Pancreas (tissue), 10 donors: Measurements from ENCODE around the gene MASP2. TPM values are rescaled to one million over a fixed set of nuclear protein-coding genes. Genes with fewer than 3 reads are reported as not detected.

Experiments
- ATAC-seq, 4 donors: fragments of 200-7000 bp; cut with Tn5 transposase; one replicate each; pipeline versions ENCODE4 v1.8.0 to v1.9.1; 2020; ENCODE audit warnings: mild to moderate bottlenecking in 4 of 4, moderate library complexity in 4 of 4
- DNase-seq, 6 donors: peaks; one replicate each; pipeline ENCODE4 v3.0.0-alpha.2; 2020
- FAIRE-seq: peaks from 2 replicates; lab custom pipeline; 2012; peaks lifted over from hg19 to GRCh38; lab: Jason Lieb, UNC
- H3K27ac ChIP-seq, 4 donors: fragments of 200-600 bp; sonication (generic); 1 replicate in 3 of 4; 2 replicates in 1 of 4; pipeline versions ENCODE4 v1.5.0 to v1.8.0; 2020
- H3K27me3 ChIP-seq, 4 donors: fragments of 200-600 bp; one replicate each; pipeline ENCODE4 v1.8.0; 2021
- H3K36me3 ChIP-seq, 3 donors: fragments of 200-600 bp; sonication (generic) in 1 of 3; one replicate each; pipeline versions ENCODE4 v1.5.0 to v1.8.0; 2020 to 2021
- H3K4me1 ChIP-seq, 3 donors: fragments of 200-600 bp; one replicate each; pipeline ENCODE4 v1.8.0; 2021
- H3K4me3 ChIP-seq, 4 donors: fragments of 200-600 bp; sonication (generic) in 2 of 4; one replicate each; pipeline versions ENCODE4 v1.5.0 to v1.8.0; 2020 to 2021
- H3K9me3 ChIP-seq, 4 donors: fragments of 200-600 bp; one replicate each; pipeline ENCODE4 v1.8.0; 2021
- CTCF ChIP-seq, 4 donors: fragments of 200-600 bp; sonication (generic) in 3 of 4; IDR thresholded peaks; one replicate each; pipeline versions ENCODE4 v1.5.0 to v1.8.0; 2021; ENCODE audit warnings: antibody characterized with exemption in 4 of 4
- WGBS, 2 donors: extraction: QIAGEN DNeasy Blood & Tissue Kit; methylation state at CpG; one replicate each; pipeline ENCODE4 v1.1.7; 2013; 5-methylcytosine and 5-hydroxymethylcytosine counted together
- intact Hi-C, 3 donors: fragments of 100-400 bp; cut with DNase I; formaldehyde crosslinking; loops; one replicate each; pipeline versions ENCODE4 v1.11.1 to v1.14.2; 2022
- polyA plus RNA-seq, 2 donors: library from polyadenylated mRNA; stranded (reverse); fragments of 200-250 nt; gene quantifications; one replicate each; pipeline ENCODE4 v1.2.3, GENCODE V29; 2013
- total RNA-seq, 6 donors: library from RNA; stranded (reverse); fragmentation: NEBNext Ultra II Directional in 4 of 6; extraction: Animal tissue kit (Norgen Biotek cat#: 25700) in 4 of 6; gene quantifications; one replicate each; pipeline versions ENCODE4 v1.2.1 to v1.2.4, GENCODE V29; 2021 to 2023
- donor health status: healthy with polysubstance abuse.
- donor health status: DM: no; HTN: no; CAD: no; lungs with moderate emphysema.
- donor health status: DM: no; HTN: no; CAD: no.
- donor health status: control.
- donor health status: control.
- donor health status: Bipolar disorder and iron deficiency.
- donor health status: DM: yes; HTN: yes; CAD: no.
- donor health status: DM: no; HTN: no; CAD: no.
- donor health status: DM: no; HTN: no; CAD: no.
- donor health status: DM: yes; HTN: yes; CAD: no.

Gene MASP2
- total and polyA plus RNA-seq, 8 donors = 0.05 TPM; not detected in 7

- Histone ChIP-seq H3K4me1 (peaks cover 0 to 9% (median 3%) of the 10 kb centered on the region in 3 donors), H3K9me3 (no peaks in the 10 kb centered on the region), H3K36me3 (peaks cover 2 to 11% (median 5%) of the 10 kb centered on the region in 3 donors), H3K27ac (no peak overlapping the region), H3K4me3 (peak overlapping the region in 1 of 4 donors; percentile 95), H3K27me3 (no peaks in the 10 kb centered on the region)
- DNase-seq (no peak), ATAC-seq (no peak), FAIRE-seq (no peak)
- no peak for TF ChIP-seq CTCF (IDR thresholded peaks at IDR 0.05)
- 87 to 95% methylated on average over 14 of the region's 14 CpGs for WGBS, 2 donors
- intact Hi-C loops = no loop called here
These were observed 11.0 kb upstream of the MASP2 start for GRCh38 chr1:11058026-11058425.

- H3K27me3 ChIP-seq = no peaks in the 10 kb centered on the region
- peaks cover 0 to 11% (median 7%) of the 10 kb centered on the region in 3 donors for H3K4me1 ChIP-seq
- DNase-seq (no peak), FAIRE-seq (no peak), ATAC-seq (no peak)
- H3K4me3 ChIP-seq = no peak overlapping the region
- no peak for TF ChIP-seq CTCF (IDR thresholded peaks at IDR 0.05)
- H3K27ac ChIP-seq = no peak overlapping the region
- H3K36me3 ChIP-seq = peaks cover 2 to 11% (median 5%) of the 10 kb centered on the region in 3 donors
- 81 to 88% methylated on average over 8 of the region's 8 CpGs for WGBS, 2 donors
- no peaks in the 10 kb centered on the region for H3K9me3 ChIP-seq
- intact Hi-C loops = no loop called here
These were observed 10.4 kb upstream of the MASP2 start for GRCh38 chr1:11057477-11057876.

GRCh38 chr1:11056504-11056903 lies 9.5 kb upstream of the MASP2 start:
- FAIRE-seq = no peak
- no peaks in the 10 kb centered on the region for H3K9me3 ChIP-seq
- no peak for TF ChIP-seq CTCF (IDR thresholded peaks at IDR 0.05)
- no peak overlapping the region for H3K27ac ChIP-seq
- 93% methylated on average over 7 of the region's 7 CpGs for WGBS, 2 donors
- peaks cover 0 to 11% (median 7%) of the 10 kb centered on the region in 3 donors for H3K4me1 ChIP-seq
- peaks cover 2 to 11% (median 5%) of the 10 kb centered on the region in 3 donors for H3K36me3 ChIP-seq
- intact Hi-C loops = no loop called here
- no peak overlapping the region for H3K4me3 ChIP-seq
- no peak for DNase-seq
- ATAC-seq = no peak
- H3K27me3 ChIP-seq = no peaks in the 10 kb centered on the region

- H3K4me3 ChIP-seq = no peak overlapping the region
- ATAC-seq (no peak), DNase-seq (no peak), FAIRE-seq (no peak)
- H3K27me3 ChIP-seq = no peaks in the 10 kb centered on the region
- TF ChIP-seq CTCF (IDR thresholded peaks at IDR 0.05) = no peak
- peaks cover 0 to 8% (median 7%) of the 10 kb centered on the region in 3 donors for H3K4me1 ChIP-seq
- no peaks in the 10 kb centered on the region for H3K9me3 ChIP-seq
- H3K36me3 ChIP-seq = peaks cover 2 to 11% (median 5%) of the 10 kb centered on the region in 3 donors
- intact Hi-C loops = no loop called here
- no peak overlapping the region for H3K27ac ChIP-seq
- 94 to 95% methylated on average over 12 of the region's 12 CpGs for WGBS, 2 donors
These were observed 8.6 kb upstream of the MASP2 start for GRCh38 chr1:11055676-11056075.

GRCh38 chr1:11054666-11055065 lies 7.6 kb upstream of the MASP2 start:
- TF ChIP-seq CTCF (IDR thresholded peaks at IDR 0.05) = no peak
- H3K9me3 ChIP-seq = no peaks in the 10 kb centered on the region
- no peak overlapping the region for H3K4me3 ChIP-seq
- H3K27me3 ChIP-seq = no peaks in the 10 kb centered on the region
- FAIRE-seq = no peak
- 92 to 93% methylated on average over 22 of the region's 22 CpGs for WGBS, 2 donors
- intact Hi-C loops = no loop called here
- H3K36me3 ChIP-seq = peaks cover 2 to 11% (median 5%) of the 10 kb centered on the region in 3 donors
- peak in 1 of 6 donors; percentile 50 for DNase-seq
- no peak overlapping the region for H3K27ac ChIP-seq
- no peak for ATAC-seq
- peaks cover 0 to 8% (median 7%) of the 10 kb centered on the region in 3 donors for H3K4me1 ChIP-seq
